LoVo (cell line): ENCODE data around the gene RHOBTB3.

Experiments
- DNase-seq: peaks from one replicate; pipeline ENCODE4 v3.0.0-alpha.2; 2016; ENCODE audit warnings: low spot score

RHOBTB3 gene

DNA sequence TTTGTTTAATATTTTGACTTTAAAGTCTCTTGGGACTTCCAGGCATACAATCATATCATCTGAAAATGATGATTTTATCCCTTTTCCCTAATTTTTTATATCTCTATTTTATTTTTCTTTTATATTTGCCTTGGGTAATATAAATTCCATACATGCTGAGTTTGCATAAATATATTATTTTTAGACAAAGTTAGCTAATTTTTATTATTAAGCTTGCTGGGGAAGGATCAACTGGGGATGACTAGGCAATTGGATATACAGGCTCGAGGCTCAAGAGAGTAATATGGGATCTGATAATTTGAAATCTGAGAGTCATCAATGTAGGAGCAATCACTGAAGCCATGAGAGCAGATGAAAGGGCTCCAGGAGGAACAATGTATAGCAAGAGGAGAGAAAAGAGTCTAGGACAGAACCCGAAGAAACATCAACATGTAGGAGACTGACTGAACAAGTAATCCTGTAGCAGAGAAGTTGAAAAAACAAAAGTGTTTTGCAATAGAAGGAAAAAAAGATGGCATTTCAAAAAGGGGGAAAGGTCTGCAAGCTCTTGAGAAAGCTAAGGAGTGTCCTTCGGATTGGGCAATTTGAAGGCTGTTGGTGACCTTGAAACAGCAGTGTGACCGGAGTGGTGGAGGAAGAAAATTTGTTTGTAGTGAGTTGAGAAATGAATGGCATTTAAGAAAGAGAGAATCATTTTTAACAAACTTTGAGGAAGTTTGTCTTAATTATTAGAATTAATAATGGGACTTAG is 17.0 kb upstream of the RHOBTB3 start:
- DNase-seq, result no peak

DNA sequence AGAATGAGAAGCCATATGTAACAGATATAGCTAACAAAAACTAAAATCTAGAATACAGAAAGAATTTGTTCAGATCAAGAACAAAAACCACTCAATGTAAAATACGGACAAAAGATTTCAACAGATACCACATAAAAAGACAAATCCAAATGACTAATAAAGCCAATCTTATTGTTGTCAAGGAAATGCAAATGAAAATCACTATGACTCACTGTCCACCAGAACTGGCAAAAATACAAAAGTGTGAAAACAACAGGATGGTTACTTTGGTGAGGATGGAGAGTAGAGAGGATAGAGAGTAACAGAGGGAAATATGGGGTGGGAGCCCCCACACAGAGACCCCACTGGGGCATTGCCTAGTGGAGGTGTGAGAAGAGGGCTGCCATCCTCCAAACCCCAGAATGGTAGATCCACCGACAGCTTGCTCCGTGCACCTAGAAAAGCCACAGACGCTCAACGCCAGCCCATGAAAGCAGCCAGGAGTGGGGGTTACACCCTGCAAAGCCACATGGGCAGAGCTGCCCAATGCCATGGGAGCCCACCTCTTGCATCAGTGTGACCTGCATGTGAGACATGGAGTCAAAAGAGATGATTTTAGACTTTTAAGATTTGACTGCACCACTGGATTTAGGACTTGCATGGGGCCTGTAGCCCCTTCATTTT is 15.2 kb upstream of the RHOBTB3 start:
- no peak for DNase-seq

DNA sequence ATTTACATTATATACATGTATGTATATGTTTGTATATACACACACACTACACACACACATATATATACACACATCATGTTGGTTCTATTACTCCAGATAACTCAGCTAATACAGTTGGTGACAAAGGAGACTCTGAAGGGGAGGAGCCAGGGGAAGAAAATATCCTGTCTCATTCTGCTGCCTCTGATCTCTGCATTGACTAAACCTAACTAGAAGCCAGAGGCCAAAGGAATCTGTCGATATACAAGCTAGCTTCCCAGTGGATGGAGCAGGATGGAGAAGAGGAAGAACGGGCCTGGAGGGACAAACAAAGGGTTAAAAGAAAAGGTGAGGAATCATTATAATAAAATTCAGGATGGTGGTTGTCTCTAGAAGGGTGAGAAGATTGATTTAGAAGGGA is 13.7 kb upstream of the RHOBTB3 start:
- DNase-seq, result no peak

DNA sequence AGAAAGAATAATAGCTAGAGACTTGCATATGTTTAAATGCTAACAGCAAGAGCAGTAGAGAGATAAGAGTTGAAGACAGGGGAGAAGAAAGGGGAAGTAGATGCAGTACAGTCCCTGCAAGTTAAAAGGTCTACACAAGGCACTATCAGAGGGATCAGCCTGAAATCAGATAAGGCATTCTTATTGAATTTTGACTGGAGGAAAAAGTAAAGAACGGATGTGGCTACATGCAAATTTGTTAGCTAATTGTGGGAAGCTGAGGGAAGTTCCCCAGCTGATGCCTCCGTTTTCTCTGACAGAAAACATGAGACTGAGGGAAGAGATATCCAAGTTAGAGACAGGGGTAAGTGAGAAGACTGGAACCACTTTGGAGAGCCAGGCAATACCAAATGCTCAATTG is 12.9 kb upstream of the RHOBTB3 start:
- DNase-seq, result no peak

DNA sequence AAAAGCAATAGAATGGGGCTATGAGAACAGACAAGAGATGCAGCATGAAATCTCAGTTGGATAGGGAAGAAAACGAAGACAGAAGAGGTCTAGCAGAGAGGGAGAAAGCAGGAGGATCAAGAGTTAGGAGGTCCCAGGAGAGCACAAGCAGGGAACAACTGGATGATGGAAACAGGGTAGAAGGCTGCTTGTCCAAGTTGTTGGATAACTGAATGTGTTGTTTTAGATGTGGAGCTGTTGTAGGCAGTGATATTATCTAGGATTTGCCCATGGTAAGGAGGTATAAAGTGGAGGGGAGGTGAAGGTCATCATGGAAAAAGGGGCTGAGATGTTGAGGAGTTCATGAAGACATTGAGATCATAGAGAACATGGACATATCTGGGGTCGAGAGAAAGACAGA is 12.4 kb upstream of the RHOBTB3 start:
- no peak for DNase-seq

DNA sequence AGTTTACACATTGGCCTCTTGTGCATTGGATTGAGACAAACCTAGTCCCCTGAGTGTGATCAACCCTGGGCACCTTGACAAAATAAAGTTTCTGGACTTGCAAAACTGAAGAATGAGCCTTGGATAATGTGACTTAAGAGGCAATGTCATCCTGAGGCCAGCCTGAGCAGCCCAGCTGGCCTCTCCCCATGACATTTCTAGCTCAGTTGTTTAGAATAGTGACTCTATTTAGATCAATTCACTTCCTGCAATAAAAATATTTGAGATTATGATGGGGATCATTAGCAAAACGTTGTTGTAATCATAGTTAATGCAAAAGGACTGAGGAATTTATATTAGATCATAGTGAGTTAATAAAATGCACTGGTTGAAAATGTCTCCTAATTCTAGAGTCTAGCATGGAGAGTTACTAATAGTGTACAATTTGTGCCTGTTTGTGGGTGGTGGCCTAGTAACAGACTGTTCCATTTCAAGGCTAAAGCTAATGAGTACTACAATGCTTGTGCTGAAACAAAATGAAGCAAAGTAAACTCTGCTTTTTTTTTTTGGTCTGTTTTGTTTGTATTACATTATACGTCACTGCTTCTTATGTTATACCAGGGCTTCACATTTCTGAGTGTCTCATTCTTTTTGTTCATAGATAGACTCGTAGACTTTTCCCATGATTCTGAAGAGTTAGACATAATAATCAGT is 10.9 kb upstream of the RHOBTB3 start:
- DNase-seq, result no peak

DNA sequence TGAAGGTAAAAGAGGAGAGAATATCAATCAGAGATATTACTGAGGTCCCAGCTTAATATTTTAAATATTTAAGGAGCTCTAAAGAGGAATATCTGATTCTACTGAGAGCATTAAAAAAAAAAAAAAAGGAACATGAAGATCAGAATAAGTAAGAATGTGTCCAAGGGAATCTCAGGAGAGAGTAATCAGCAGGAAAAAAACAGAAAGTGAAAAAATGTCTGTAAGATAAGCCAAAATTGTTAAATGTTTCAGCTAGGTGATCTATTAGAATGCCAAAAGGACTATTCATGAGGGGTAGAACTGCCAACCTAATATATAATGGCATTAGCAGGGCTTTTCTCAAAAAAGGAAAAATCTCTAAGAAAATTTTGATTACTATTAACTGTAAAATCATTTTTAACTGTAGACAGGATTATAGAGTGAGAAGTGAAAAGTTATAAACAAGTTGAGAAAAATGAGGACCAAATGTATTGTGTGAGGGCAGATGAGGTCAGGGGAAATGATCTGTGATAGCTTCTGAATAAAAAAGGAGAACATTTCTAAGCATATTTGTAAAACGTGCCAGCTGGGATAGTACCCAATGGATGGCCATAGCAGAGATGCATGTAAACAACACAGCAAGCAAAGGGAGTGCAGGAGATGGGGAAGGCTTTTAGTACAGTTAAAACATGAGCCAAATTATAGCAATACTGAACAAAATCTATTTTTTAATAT is 9.4 kb upstream of the RHOBTB3 start:
- no peak for DNase-seq

DNA sequence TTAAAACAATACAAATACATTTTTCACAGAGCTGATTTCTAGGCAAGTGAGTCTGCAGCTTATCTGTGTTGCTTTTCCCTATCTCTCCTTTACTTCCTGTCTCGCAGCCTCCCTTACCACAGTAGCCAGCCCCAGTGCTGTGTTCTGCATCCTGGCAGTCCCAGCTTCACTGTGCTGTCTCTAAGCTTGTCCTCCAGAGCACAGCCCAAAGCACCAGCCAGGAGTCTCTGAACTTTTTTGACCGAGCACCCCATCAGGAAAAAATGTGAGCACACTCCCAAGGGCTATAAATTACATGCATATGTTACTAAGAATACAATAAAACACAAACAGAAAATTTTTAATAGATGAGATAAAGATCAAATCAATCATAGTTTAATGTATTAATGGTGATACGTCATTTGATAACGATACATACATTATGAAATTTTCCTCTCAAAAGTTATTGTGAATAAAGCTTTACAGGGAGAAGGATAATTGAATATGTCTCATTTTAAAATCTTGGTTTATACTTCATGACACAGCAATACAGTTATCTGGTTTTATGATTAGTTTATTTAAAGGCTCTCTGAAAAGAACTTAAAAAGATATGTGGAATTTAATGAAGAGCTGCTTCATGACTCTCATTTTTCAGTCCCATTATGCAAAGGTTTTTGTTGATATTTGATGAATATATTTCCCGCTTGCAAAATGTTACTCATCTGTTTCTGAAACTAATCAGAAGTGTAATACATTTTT is 7.3 kb upstream of the RHOBTB3 start:
- no peak for DNase-seq

DNA sequence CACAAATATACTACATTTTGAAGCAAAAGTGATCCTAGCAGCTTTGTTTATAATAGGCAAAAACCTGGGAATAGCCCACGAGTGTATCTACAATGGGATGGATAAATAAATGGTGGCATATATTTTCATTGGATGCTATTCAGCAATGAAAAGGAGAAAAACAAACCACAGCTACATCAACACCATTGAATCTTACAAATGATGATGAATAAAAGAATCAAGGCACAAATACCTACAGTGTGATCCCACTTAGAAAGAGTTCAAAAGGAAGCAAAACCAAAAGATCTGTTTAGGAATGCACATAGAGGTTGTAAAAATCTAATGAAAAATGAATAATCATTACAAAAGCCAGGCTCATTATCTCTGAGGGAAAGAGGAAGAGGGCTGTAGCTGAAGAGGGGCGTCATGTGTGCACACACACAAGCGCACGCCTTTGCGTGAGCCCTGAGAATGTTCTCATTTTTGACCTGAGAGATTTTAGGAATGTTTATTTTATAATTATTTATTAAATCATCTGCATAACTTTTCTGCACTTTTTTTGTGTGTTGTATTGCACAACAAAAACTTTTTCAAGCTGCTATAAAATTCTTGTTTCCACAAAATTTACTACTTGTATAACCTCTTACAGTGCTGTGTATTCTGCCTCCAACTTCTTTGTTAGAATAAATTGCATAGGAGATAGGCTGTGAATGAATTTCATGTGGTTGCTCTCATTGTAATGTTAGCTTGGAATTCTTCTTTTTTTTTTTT is 5.9 kb upstream of the RHOBTB3 start:
- DNase-seq, result no peak

DNA sequence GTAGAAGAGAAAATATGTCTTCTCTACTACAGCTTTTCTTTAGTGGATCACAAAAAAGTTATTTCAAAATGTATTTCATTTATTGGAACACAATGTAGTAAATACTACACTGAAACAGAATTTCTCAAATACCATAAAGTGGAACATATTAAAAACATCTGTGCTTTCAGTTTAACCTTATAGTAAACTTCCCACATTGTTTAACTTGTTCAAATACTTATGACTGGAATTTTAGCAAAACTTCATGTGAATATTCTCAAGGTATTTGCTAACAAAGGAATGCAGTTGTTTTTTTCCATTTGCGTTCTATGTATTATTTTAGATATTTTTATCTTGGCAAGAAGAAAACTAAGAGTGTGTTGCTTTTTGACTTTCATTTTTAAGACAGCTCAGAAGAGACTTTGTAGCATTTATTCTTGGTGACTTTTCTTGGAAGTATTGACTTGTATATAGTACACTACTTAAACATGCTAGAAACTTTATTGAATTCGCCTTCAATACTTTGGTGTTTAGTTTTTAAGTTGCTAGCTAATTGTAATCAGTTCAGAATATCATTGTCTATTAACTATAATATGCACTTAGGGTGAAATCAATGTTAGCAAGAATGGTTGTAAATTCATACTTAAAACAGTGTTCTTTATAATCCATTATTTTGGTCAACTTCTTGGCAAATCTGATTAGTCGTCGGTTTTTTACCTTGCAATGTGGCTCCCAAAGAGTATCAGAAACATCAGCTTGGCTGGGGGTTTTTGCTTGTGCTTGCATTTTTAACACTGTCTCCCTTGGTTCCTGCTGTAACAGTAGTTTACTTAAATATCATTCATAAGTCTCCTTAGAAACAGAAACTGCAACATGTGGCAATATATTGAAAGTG is 5.0 kb upstream of the RHOBTB3 start:
- DNase-seq, result no peak

DNA sequence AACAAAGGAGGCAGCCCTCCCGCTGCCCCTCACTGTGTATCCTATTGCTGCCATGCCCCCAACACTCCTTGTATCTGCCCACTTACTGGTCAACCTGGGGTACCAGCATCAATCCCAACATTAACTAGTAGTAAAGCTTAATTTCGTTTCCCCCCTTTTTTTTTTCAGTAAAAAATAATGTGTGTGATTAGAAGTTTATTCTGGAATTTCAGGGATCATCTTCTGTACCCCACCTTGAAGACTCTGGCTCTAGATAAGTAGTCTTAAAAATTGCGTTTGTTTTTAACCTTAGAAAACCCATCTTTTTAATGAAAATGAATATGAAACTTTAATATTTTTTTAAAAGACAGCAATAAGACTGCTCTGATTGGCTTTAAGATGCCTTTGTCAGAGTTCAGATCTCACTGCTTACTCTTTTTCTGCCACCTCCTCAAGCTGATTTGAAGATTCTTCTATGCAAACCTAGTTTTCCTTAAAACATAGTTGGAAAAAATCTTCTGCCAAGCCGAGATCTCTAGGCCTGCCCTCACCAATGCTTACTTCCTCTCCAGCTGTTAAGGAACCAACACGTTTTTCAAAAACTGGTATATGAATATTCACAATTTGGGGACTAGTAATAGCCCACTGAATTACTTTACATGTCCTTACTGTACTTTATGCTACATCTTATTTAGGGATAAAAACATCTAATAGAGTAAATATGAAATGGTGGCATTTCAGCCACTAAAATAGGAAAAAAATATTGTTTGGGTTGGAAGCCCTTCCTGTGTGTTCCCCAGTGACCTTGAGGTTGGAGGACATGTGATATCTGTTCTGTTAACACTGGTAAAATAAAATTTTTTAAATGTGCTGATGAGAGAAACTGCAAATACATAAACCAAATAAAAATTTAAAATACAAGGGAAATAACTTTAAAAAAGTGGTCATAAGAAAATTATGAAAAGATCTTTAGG is 4.0 kb upstream of the RHOBTB3 start:
- no peak for DNase-seq

DNA sequence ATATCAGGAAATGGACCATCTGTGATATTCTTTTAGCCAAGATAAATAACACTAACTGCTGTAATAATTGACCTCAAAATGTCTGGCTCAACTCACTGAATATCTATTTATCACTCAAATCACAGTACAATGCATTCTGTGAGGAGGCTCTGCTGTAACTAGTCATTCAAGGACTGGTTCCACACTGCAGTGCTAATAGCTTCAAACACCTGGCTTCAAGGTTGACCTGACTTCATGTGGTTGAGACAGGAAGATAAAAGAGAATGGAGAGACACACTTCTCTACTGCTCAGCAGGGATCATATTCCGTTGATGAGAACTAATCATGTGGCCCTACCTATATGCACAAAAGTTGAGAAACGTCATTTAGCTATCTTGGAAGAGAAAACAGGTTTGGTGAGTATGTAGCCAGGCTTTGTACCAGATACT is 3.4 kb upstream of the RHOBTB3 start:
- DNase-seq, result peak; percentile 41

DNA sequence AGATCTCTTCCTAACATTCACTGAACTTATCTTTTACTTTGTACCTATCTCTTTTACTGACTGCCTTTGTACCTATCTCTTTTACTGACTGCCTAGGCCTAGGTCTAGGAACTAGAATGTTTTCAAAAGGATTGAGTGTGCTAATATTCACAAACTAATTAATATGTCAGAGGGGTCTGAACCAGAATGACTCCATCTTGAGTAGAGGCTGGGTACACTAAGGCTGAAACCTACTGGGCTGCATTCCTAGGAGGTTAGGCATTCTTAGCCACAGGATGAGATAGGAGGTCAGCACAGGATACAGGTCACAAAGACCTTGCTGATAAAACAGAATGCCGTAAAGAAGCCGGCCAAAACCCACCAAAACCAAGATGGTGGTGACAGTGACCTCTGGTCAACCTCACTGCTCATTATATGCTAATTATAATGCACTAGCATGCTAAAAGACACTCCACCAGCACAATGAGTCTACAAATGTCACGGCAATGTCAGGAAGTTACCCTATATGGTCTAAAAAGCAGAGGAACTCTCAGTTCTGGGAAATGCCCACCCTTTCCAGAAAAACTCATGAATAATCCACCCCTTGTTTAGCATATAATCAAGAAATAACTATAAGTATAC is 2.5 kb upstream of the RHOBTB3 start:
- no peak for DNase-seq

DNA sequence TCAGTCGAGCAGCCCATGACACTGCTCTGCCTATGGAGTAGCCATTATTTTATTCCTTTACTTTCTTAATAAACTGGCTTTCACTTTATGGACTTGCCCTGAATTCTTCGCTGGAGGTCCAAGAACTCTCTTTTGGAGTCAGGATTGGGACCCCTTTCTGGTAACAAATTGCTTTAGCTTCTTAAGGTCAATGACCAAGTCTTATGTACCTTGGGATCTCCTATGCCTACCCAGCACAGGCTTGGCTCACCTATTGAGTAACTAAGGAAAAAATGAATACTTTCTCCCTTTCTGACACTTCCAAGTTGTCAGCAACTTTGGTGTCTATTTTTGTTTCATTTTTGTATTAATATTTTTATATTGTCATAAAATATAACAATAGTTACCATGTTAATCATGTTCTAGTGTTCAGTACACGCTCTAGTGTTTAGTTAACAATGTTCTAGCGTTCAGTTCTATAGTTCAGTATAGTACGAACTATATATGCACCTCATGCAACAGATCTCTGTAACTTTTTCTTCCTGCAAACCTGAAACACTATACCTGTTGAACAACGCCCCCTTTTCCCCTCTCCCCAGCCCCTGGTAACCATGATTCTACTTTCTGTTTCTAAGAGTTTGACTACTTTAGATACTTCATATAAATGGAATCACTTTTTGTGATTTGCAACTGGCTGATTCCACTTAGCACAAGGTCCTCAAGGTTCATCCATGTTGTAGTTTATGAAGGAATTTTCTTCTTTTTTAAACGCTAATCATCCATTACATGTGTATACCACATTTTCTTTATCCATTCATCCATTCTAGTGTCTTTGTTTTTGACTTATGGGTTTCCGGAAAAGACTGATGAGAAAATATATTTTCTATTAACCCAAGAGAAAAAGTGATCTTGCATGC is 1.8 kb upstream of the RHOBTB3 start:
- no peak for DNase-seq

DNA sequence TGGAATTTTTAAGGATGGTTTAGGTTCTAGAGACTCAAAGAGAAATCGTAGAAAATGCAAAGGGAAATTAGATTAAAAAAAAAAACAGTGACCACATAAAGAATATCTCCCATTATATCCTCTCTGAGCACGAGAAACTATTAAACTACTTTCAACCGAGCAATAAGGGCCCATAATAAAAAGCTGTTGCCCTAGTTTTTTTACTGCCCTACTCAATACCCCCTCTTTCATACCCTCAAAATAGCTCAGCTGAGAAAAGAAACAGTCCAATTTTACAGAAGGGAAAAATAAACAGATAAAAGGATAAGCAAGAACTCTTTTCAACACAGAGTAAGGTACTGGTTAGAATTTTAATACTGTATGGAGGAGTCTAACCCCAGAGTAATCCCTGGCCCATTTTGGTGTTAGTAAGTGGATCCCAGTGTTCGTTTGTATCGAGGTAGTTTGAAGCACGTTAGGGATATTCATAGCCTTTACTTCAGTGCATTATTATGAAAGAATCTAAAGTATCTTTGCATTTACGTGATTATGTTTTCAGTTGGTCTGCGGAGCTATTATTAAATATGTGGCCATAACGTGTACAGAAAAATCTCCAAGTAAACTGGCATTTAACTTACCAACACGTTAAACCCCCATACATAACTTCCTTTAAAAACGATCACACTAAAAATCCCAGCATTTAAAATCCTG is 980 bp upstream of the RHOBTB3 start:
- DNase-seq, result no peak

DNA sequence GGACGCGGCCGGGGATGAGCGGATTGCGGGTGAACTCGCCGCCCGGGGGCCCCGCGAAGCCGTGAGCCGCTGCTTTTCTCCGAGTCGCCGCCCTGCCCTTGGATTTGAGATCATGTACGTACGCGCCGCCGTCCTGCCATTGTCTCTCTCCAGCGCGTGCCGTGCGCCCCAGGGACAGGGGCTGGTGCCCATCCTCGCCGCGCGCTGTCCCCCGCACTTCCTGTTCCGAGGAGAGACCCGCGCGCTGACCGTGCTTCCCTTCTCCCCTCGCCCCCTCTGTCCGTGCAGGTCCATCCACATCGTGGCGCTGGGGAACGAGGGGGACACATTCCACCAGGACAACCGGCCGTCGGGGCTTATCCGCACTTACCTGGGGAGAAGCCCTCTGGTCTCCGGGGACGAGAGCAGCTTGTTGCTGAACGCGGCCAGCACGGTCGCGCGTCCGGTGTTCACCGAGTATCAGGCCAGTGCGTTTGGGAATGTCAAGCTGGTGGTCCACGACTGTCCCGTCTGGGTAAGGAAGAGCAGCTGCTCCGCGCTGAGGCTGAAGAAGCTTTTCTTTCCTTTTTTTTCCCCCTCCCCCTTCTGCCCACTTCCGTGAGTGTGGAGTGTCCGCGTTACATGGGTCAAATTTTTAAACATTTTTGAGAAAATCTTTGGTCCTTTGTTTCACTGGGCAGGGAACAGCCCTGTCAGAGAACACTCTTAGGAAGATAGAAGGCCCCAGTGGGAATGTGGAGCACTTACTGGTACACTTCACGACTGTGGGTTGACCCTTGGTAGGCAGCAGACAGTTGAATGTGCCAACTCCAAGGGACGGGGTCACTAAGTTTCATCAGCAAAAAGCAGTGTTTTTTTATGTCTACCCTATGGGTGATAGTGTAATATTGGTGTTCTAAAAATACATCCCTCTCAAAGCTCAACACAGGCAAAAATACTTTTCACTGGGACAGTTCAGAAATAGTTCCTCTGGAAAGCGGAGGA is 727 bp downstream of the RHOBTB3 start:
- DNase-seq, result peak; percentile 41
